Pancreas (tissue), 10 donors: ENCODE results near the gene EXOSC2. TPM values are rescaled to one million over a fixed set of nuclear protein-coding genes. Genes with fewer than 3 reads are reported as not detected.

Source experiments
- ATAC-seq, 4 donors: fragments of 200-7000 bp; cut with Tn5 transposase; one replicate each; pipeline versions ENCODE4 v1.8.0 to v1.9.1; 2020; ENCODE audit warnings: mild to moderate bottlenecking in 4 of 4, moderate library complexity in 4 of 4
- DNase-seq, 6 donors: peaks; one replicate each; pipeline ENCODE4 v3.0.0-alpha.2; 2020
- FAIRE-seq: peaks from 2 replicates; lab custom pipeline; 2012; peaks lifted over from hg19 to GRCh38; lab: Jason Lieb, UNC
- H3K27ac ChIP-seq, 4 donors: fragments of 200-600 bp; sonication (generic); 1 replicate in 3 of 4; 2 replicates in 1 of 4; pipeline versions ENCODE4 v1.5.0 to v1.8.0; 2020
- H3K27me3 ChIP-seq, 4 donors: fragments of 200-600 bp; one replicate each; pipeline ENCODE4 v1.8.0; 2021
- H3K36me3 ChIP-seq, 3 donors: fragments of 200-600 bp; sonication (generic) in 1 of 3; one replicate each; pipeline versions ENCODE4 v1.5.0 to v1.8.0; 2020 to 2021
- H3K4me1 ChIP-seq, 3 donors: fragments of 200-600 bp; one replicate each; pipeline ENCODE4 v1.8.0; 2021
- H3K4me3 ChIP-seq, 4 donors: fragments of 200-600 bp; sonication (generic) in 2 of 4; one replicate each; pipeline versions ENCODE4 v1.5.0 to v1.8.0; 2020 to 2021
- H3K9me3 ChIP-seq, 4 donors: fragments of 200-600 bp; one replicate each; pipeline ENCODE4 v1.8.0; 2021
- CTCF ChIP-seq, 4 donors: fragments of 200-600 bp; sonication (generic) in 3 of 4; IDR thresholded peaks; one replicate each; pipeline versions ENCODE4 v1.5.0 to v1.8.0; 2021; ENCODE audit warnings: antibody characterized with exemption in 4 of 4
- WGBS, 2 donors: extraction: QIAGEN DNeasy Blood & Tissue Kit; methylation state at CpG; one replicate each; pipeline ENCODE4 v1.1.7; 2013; 5-methylcytosine and 5-hydroxymethylcytosine counted together
- intact Hi-C, 3 donors: fragments of 100-400 bp; cut with DNase I; formaldehyde crosslinking; loops; one replicate each; pipeline versions ENCODE4 v1.11.1 to v1.14.2; 2022
- polyA plus RNA-seq, 2 donors: library from polyadenylated mRNA; stranded (reverse); fragments of 200-250 nt; gene quantifications; one replicate each; pipeline ENCODE4 v1.2.3, GENCODE V29; 2013
- total RNA-seq, 6 donors: library from RNA; stranded (reverse); fragmentation: NEBNext Ultra II Directional in 4 of 6; extraction: Animal tissue kit (Norgen Biotek cat#: 25700) in 4 of 6; gene quantifications; one replicate each; pipeline versions ENCODE4 v1.2.1 to v1.2.4, GENCODE V29; 2021 to 2023
- donor health status: healthy with polysubstance abuse.
- donor health status: DM: no; HTN: no; CAD: no; lungs with moderate emphysema.
- donor health status: DM: no; HTN: no; CAD: no.
- donor health status: control.
- donor health status: control.
- donor health status: Bipolar disorder and iron deficiency.
- donor health status: DM: yes; HTN: yes; CAD: no.
- donor health status: DM: no; HTN: no; CAD: no.
- donor health status: DM: no; HTN: no; CAD: no.
- donor health status: DM: yes; HTN: yes; CAD: no.

Gene EXOSC2
- total and polyA plus RNA-seq, 8 donors, result 9.1 to 15.5 (median 11.6) TPM

- DNase-seq (no peak), FAIRE-seq (no peak), ATAC-seq (no peak)
- 9% methylated on average over 7 of the region's 7 CpGs for WGBS, 2 donors
- Histone ChIP-seq H3K4me3 (peak overlapping the region in 2 of 4 donors; percentile 86 to 93), H3K27me3 (no peaks in the 10 kb centered on the region), H3K4me1 (peaks cover 7 to 22% (median 10%) of the 10 kb centered on the region in 3 donors), H3K27ac (no peak overlapping the region), H3K9me3 (no peaks in the 10 kb centered on the region), H3K36me3 (no peaks in the 10 kb centered on the region)
- TF ChIP-seq CTCF (IDR thresholded peaks at IDR 0.05), result no peak
- intact Hi-C loops, result loop anchor here in 2 of 3 donors (5.0 to 10.0 kb wide), 2 partner anchors 50 to 228 kb away; no protein-coding TSS in a partner anchor
Measured at GRCh38 chr9:130714586-130715110, 21.1 kb downstream of the EXOSC2 start.

GRCh38 chr9:130715270-130715669 is 21.7 kb downstream of the EXOSC2 start:
- no peak for TF ChIP-seq CTCF (IDR thresholded peaks at IDR 0.05)
- no peak overlapping the region for H3K27ac ChIP-seq
- peaks cover 7 to 22% (median 10%) of the 10 kb centered on the region in 3 donors for H3K4me1 ChIP-seq
- ATAC-seq (no peak), DNase-seq (no peak), FAIRE-seq (no peak)
- intact Hi-C loops, result loop anchor here in 1 of 3 donors (10.0 kb wide), 1 partner anchor 50 kb away; no protein-coding TSS in a partner anchor
- no peaks in the 10 kb centered on the region for H3K36me3 ChIP-seq
- no peaks in the 10 kb centered on the region for H3K9me3 ChIP-seq
- H3K27me3 ChIP-seq, result no peaks in the 10 kb centered on the region
- WGBS, 2 donors, result 9 to 12% methylated on average over 3 of the region's 3 CpGs
- peak overlapping the region in 2 of 4 donors; percentile 86 to 93 for H3K4me3 ChIP-seq

GRCh38 chr9:130718562-130718961 is 25.0 kb downstream of the EXOSC2 start:
- TF ChIP-seq CTCF (IDR thresholded peaks at IDR 0.05), result no peak
- FAIRE-seq, result no peak
- ATAC-seq, result no peak
- Histone ChIP-seq H3K4me3 (no peak overlapping the region), H3K9me3 (no peaks in the 10 kb centered on the region), H3K4me1 (peaks cover 7 to 22% (median 10%) of the 10 kb centered on the region in 3 donors), H3K36me3 (no peaks in the 10 kb centered on the region), H3K27me3 (no peaks in the 10 kb centered on the region), H3K27ac (no peak overlapping the region)
- DNase-seq, result no peak
- intact Hi-C loops, result loop anchor here in 1 of 3 donors (10.0 kb wide), 1 partner anchor 46 kb away; no protein-coding TSS in a partner anchor
- WGBS, 2 donors, result 80 to 84% methylated on average over 3 of the region's 3 CpGs

GRCh38 chr9:130720762-130721161 is 27.2 kb downstream of the EXOSC2 start:
- peaks cover 0 to 9% (median 4%) of the 10 kb centered on the region in 3 donors for H3K4me1 ChIP-seq
- H3K4me3 ChIP-seq, result no peak overlapping the region
- FAIRE-seq, result no peak
- TF ChIP-seq CTCF (IDR thresholded peaks at IDR 0.05), result no peak
- H3K27me3 ChIP-seq, result no peaks in the 10 kb centered on the region
- no peaks in the 10 kb centered on the region for H3K36me3 ChIP-seq
- no peaks in the 10 kb centered on the region for H3K9me3 ChIP-seq
- DNase-seq, result no peak
- intact Hi-C loops, result no loop called here
- no peak for ATAC-seq
- no peak overlapping the region for H3K27ac ChIP-seq
- WGBS, 2 donors, result 94 to 96% methylated on average over 10 of the region's 10 CpGs

GRCh38 chr9:130728721-130729120 is 35.1 kb downstream of the EXOSC2 start:
- TF ChIP-seq CTCF (IDR thresholded peaks at IDR 0.05), result no peak
- Histone ChIP-seq H3K9me3 (no peaks in the 10 kb centered on the region), H3K4me3 (no peak overlapping the region), H3K4me1 (peaks cover 0 to 19% (median 17%) of the 10 kb centered on the region in 3 donors), H3K27me3 (no peaks in the 10 kb centered on the region), H3K27ac (no peak overlapping the region), H3K36me3 (no peaks in the 10 kb centered on the region)
- intact Hi-C loops, result no loop called here
- WGBS, 2 donors, result 85 to 89% methylated on average over 3 of the region's 3 CpGs
- DNase-seq, result no peak
- no peak for FAIRE-seq
- ATAC-seq, result no peak
